SK-N-MC (cell line): ENCODE results near the gene TTC28.
"Not testable (repeated sequence)": the region's sequence is repeated elsewhere in the genome, so short reads cannot be mapped to it uniquely, and the experiment has no call there.

Experiments used
- EZH2 ChIP-seq: fragments of 200-600 bp; sonication (generic); IDR thresholded peaks from one replicate; pipeline ENCODE4 v1.6.1; 2017; ENCODE audit warnings: antibody characterized with exemption
- FOXP2 ChIP-seq: optimal IDR thresholded peaks from 2 replicates; pipeline ENCODE3; 2011; ENCODE audit warnings: mild to moderate bottlenecking, moderate library complexity; ENCODE audit not compliant: insufficient read depth; ENCODE audit errors: extremely low read length, control extremely low read depth
- POLR2AphosphoS5 ChIP-seq: IDR thresholded peaks from 2 replicates; pipeline ENCODE4 v1.6.1; 2012; ENCODE audit warnings: mild to moderate bottlenecking, low read depth, low read length, borderline replicate concordance

GRCh38 chr22:28680813-28681490 lies 1.3 kb upstream of the TTC28 start:
- TF ChIP-seq EZH2, POLR2AphosphoS5, FOXP2: not testable (repeated sequence)
